HG03280 (cell line): ENCODE data around the gene SIK2.
"Not testable (repeated sequence)": the region's sequence is repeated elsewhere in the genome, so short reads cannot be mapped to it uniquely, and the experiment has no call there.

Experiments used
- ATAC-seq: cut with Tn5 transposase; IDR thresholded peaks from one replicate; pipeline ENCODE4 v1.9.1; 2021; ENCODE audit warnings: mild to moderate bottlenecking, moderate library complexity; ENCODE audit not compliant: unreplicated experiment

The SIK2 gene

GRCh38 chr11:111654601-111655000 is 52.4 kb downstream of the SIK2 start:
- ATAC-seq, result no peak

GRCh38 chr11:111655924-111656323 is 53.7 kb downstream of the SIK2 start:
- no peak for ATAC-seq

- not testable (repeated sequence) for ATAC-seq
These were observed 55.7 kb downstream of the SIK2 start for GRCh38 chr11:111657905-111658304.

GRCh38 chr11:111658493-111658892 is 56.2 kb downstream of the SIK2 start:
- ATAC-seq, result not testable (repeated sequence)

- no peak for ATAC-seq
These were observed 57.2 kb downstream of the SIK2 start for GRCh38 chr11:111659201-111660115.

- ATAC-seq, result no peak
These were observed 58.6 kb downstream of the SIK2 start for GRCh38 chr11:111660822-111661221.

- ATAC-seq, result no peak
These were observed 61.6 kb downstream of the SIK2 start for GRCh38 chr11:111663820-111664219.

GRCh38 chr11:111665777-111666176 is 63.5 kb downstream of the SIK2 start:
- ATAC-seq, result no peak

GRCh38 chr11:111668980-111669379 is 66.7 kb downstream of the SIK2 start:
- no peak for ATAC-seq

- ATAC-seq, result no peak
These were observed 69.1 kb downstream of the SIK2 start for GRCh38 chr11:111671383-111671782.

GRCh38 chr11:111672949-111673348 is 70.7 kb downstream of the SIK2 start:
- ATAC-seq, result no peak

- no peak for ATAC-seq
These were observed 72.7 kb downstream of the SIK2 start for GRCh38 chr11:111674941-111675340.

GRCh38 chr11:111675891-111676290 is 73.6 kb downstream of the SIK2 start:
- no peak for ATAC-seq

- ATAC-seq, result no peak
These were observed 74.8 kb downstream of the SIK2 start for GRCh38 chr11:111676878-111677585.

- ATAC-seq, result no peak
These were observed 78.4 kb downstream of the SIK2 start for GRCh38 chr11:111680486-111681175.

- ATAC-seq, result no peak
These were observed 81.6 kb downstream of the SIK2 start for GRCh38 chr11:111683806-111684205.

- ATAC-seq, result no peak
These were observed 82.0 kb downstream of the SIK2 start for GRCh38 chr11:111684251-111684650.

- no peak for ATAC-seq
These were observed 85.8 kb downstream of the SIK2 start for GRCh38 chr11:111688013-111688412.

GRCh38 chr11:111691176-111691575 is 88.9 kb downstream of the SIK2 start:
- ATAC-seq, result no peak

GRCh38 chr11:111691741-111692140 is 89.5 kb downstream of the SIK2 start:
- no peak for ATAC-seq

- ATAC-seq, result no peak
These were observed 91.1 kb downstream of the SIK2 start for GRCh38 chr11:111693224-111693937.
